GM21528 (cell line): ENCODE data around the gene NOTO.
"Not testable (repeated sequence)": the region's sequence is repeated elsewhere in the genome, so short reads cannot be mapped to it uniquely, and the experiment has no call there.

Experiments
- ATAC-seq: cut with Tn5 transposase; IDR thresholded peaks from one replicate; pipeline ENCODE4 v1.9.1; 2021; ENCODE audit warnings: mild to moderate bottlenecking, moderate library complexity; ENCODE audit not compliant: unreplicated experiment, low FRiP score

The NOTO gene

GRCh38 chr2:73202156-73203054 lies at the start of gene NOTO:
TSS of gene NOTO (plus strand) at chr2:73202574. CDS start at chr2:73202667, 93 bp downstream.
- no peak for ATAC-seq

- no peak for ATAC-seq
Observed at GRCh38 chr2:73156539-73157124, 45.7 kb upstream of the NOTO start.

GRCh38 chr2:73162856-73163391 lies 39.5 kb upstream of the NOTO start:
- no peak for ATAC-seq

GRCh38 chr2:73163483-73164367 lies 38.6 kb upstream of the NOTO start:
- ATAC-seq = peak; percentile 66

- not testable (repeated sequence) for ATAC-seq
Observed at GRCh38 chr2:73165978-73166377, 36.4 kb upstream of the NOTO start.

GRCh38 chr2:73166813-73167212 lies 35.6 kb upstream of the NOTO start:
- not testable (repeated sequence) for ATAC-seq

- ATAC-seq = not testable (repeated sequence)
Observed at GRCh38 chr2:73168348-73168747, 34.0 kb upstream of the NOTO start.

- not testable (repeated sequence) for ATAC-seq
Observed at GRCh38 chr2:73170341-73170740, 32.0 kb upstream of the NOTO start.

GRCh38 chr2:73172963-73173362 lies 29.4 kb upstream of the NOTO start:
- no peak for ATAC-seq

GRCh38 chr2:73173781-73174180 lies 28.6 kb upstream of the NOTO start:
- ATAC-seq = no peak

GRCh38 chr2:73174244-73174643 lies 28.1 kb upstream of the NOTO start:
- ATAC-seq = no peak

- ATAC-seq = no peak
Observed at GRCh38 chr2:73174941-73175662, 27.3 kb upstream of the NOTO start.

GRCh38 chr2:73175663-73176204 lies 26.6 kb upstream of the NOTO start:
- no peak for ATAC-seq

GRCh38 chr2:73176205-73176880 lies 26.0 kb upstream of the NOTO start:
- ATAC-seq = no peak

- ATAC-seq = peak; percentile 94
Observed at GRCh38 chr2:73176881-73177644, 25.3 kb upstream of the NOTO start.

- no peak for ATAC-seq
Observed at GRCh38 chr2:73177645-73178255, 24.6 kb upstream of the NOTO start.

GRCh38 chr2:73185965-73186364 lies 16.4 kb upstream of the NOTO start:
- no peak for ATAC-seq

GRCh38 chr2:73187549-73187948 lies 14.8 kb upstream of the NOTO start:
- no peak for ATAC-seq
